Activated naive CD4-positive, alpha-beta T cell treated with anti-CD3 and anti-CD28 coated beads, Interleukin-2, amount 50 U/mL, for 72 hours (primary cell): ENCODE measurements around the gene PLPP7. TPM values are rescaled to one million over a fixed set of nuclear protein-coding genes. Genes with fewer than 3 reads are reported as not detected.
"Not testable (repeated sequence)": the region's sequence is repeated elsewhere in the genome, so short reads cannot be mapped to it uniquely, and the experiment has no call there.

ENCODE experiments used
- ATAC-seq, 2 donors: fragments of 150-1000 bp; cut with Tn5 transposase; 2 replicates each; pipeline ENCODE4 v1.10.0; 2021; ENCODE audit warnings: mild to moderate bottlenecking in 2 of 2, moderate library complexity in 2 of 2
- DNase-seq, 2 donors: peaks; one replicate each; pipeline ENCODE4 v3.0.0; 2021 to 2022; ENCODE audit warnings: low spot score in 2 of 2
- H3K27ac Mint-ChIP-seq, 2 donors: one replicate each; pipeline ENCODE4 v1.8.0; 2022; ENCODE audit warnings: mild to moderate bottlenecking in 2 of 2, mixed read lengths in 2 of 2
- H3K36me3 Mint-ChIP-seq, 2 donors: one replicate each; pipeline ENCODE4 v1.8.0; 2022; ENCODE audit warnings: mixed read lengths in 2 of 2
- H3K9me3 Mint-ChIP-seq, 2 donors: one replicate each; pipeline ENCODE4 v1.8.0; 2022; ENCODE audit warnings: mixed read lengths in 2 of 2
- total RNA-seq, 2 donors: library from RNA; stranded (reverse); gene quantifications; one replicate each; pipeline ENCODE4 v1.2.3, GENCODE V29; 2022

Gene PLPP7
- total RNA-seq, 2 donors from 2014 or later, result 0.14 to 0.37 TPM

GRCh38 chr9:131330814-131331600 is 41.5 kb downstream of the PLPP7 start:
- Mint-ChIP-seq H3K27ac (no peak overlapping the region), H3K36me3 (no peaks in the 10 kb centered on the region), H3K9me3 (no peaks in the 10 kb centered on the region)
- no peak for DNase-seq
- no peak for ATAC-seq

- H3K27ac Mint-ChIP-seq, DNase-seq, ATAC-seq, H3K9me3 Mint-ChIP-seq, H3K36me3 Mint-ChIP-seq: not testable (repeated sequence)
Observed at GRCh38 chr9:131331996-131332395, 42.5 kb downstream of the PLPP7 start.

- Mint-ChIP-seq H3K36me3 (no peaks in the 10 kb centered on the region), H3K9me3 (no peaks in the 10 kb centered on the region), H3K27ac (no peak overlapping the region)
- DNase-seq, result no peak
- no peak for ATAC-seq
Observed at GRCh38 chr9:131333771-131334628, 44.5 kb downstream of the PLPP7 start.

GRCh38 chr9:131334629-131335367 is 45.3 kb downstream of the PLPP7 start:
- no peaks in the 10 kb centered on the region for H3K36me3 Mint-ChIP-seq
- H3K9me3 Mint-ChIP-seq, result no peaks in the 10 kb centered on the region
- ATAC-seq (no peak), DNase-seq (no peak)
- H3K27ac Mint-ChIP-seq, result no peak overlapping the region

GRCh38 chr9:131335368-131335755 is 45.8 kb downstream of the PLPP7 start:
- Mint-ChIP-seq H3K27ac (no peak overlapping the region), H3K9me3 (no peaks in the 10 kb centered on the region), H3K36me3 (no peaks in the 10 kb centered on the region)
- DNase-seq, result no peak
- no peak for ATAC-seq

GRCh38 chr9:131337131-131337848 is 47.8 kb downstream of the PLPP7 start:
- DNase-seq, result no peak
- no peaks in the 10 kb centered on the region for H3K36me3 Mint-ChIP-seq
- H3K9me3 Mint-ChIP-seq, result no peaks in the 10 kb centered on the region
- ATAC-seq, result no peak
- no peak overlapping the region for H3K27ac Mint-ChIP-seq

GRCh38 chr9:131339212-131339611 is 49.7 kb downstream of the PLPP7 start:
- ATAC-seq, H3K9me3 Mint-ChIP-seq, H3K36me3 Mint-ChIP-seq, H3K27ac Mint-ChIP-seq, DNase-seq: not testable (repeated sequence)

- not testable (repeated sequence) for H3K27ac Mint-ChIP-seq, DNase-seq, H3K9me3 Mint-ChIP-seq, ATAC-seq, H3K36me3 Mint-ChIP-seq
Observed at GRCh38 chr9:131344931-131345535, 55.5 kb downstream of the PLPP7 start.

GRCh38 chr9:131346559-131346958 is 57.0 kb downstream of the PLPP7 start:
- Mint-ChIP-seq H3K9me3 (no peaks in the 10 kb centered on the region), H3K36me3 (no peaks in the 10 kb centered on the region), H3K27ac (no peak overlapping the region)
- no peak for ATAC-seq
- DNase-seq, result no peak

GRCh38 chr9:131347376-131348020 is 58.0 kb downstream of the PLPP7 start:
- Mint-ChIP-seq H3K9me3 (no peaks in the 10 kb centered on the region), H3K36me3 (no peaks in the 10 kb centered on the region), H3K27ac (no peak overlapping the region)
- ATAC-seq (no peak), DNase-seq (no peak)

- Mint-ChIP-seq H3K9me3 (no peaks in the 10 kb centered on the region), H3K36me3 (no peaks in the 10 kb centered on the region), H3K27ac (no peak overlapping the region)
- DNase-seq (no peak), ATAC-seq (no peak)
Observed at GRCh38 chr9:131348631-131349521, 59.4 kb downstream of the PLPP7 start.

GRCh38 chr9:131349522-131349880 is 60.0 kb downstream of the PLPP7 start:
- H3K27ac Mint-ChIP-seq, result peak overlapping the region; percentile 38 to 77
- DNase-seq (no peak), ATAC-seq (no peak)

GRCh38 chr9:131349881-131350563 is 60.5 kb downstream of the PLPP7 start:
- Mint-ChIP-seq H3K36me3 (no peaks in the 10 kb centered on the region), H3K27ac (peak overlapping the region; percentile 38 to 77), H3K9me3 (no peaks in the 10 kb centered on the region)
- peak; percentile 98 to 99 for ATAC-seq
- DNase-seq, result peak; percentile 85 to 88

More at GRCh38 chr9:131349522-131349880, 60.0 kb downstream of the PLPP7 start:
- no peaks in the 10 kb centered on the region for H3K36me3 Mint-ChIP-seq
- H3K9me3 Mint-ChIP-seq, result no peaks in the 10 kb centered on the region

- not testable (repeated sequence) for DNase-seq, H3K36me3 Mint-ChIP-seq, H3K9me3 Mint-ChIP-seq, ATAC-seq, H3K27ac Mint-ChIP-seq
Observed at GRCh38 chr9:131356479-131356878, 67.0 kb downstream of the PLPP7 start.
